NCI-H526 treated with DMSO at 0.1 percent for 48 hours (cell line): Measurements from ENCODE around the gene DLL1.
A peak's percentile ranks its signal among the peaks of the same experiment; 100 is the strongest.
"Not testable (repeated sequence)": the region's sequence is repeated elsewhere in the genome, so short reads cannot be mapped to it uniquely, and the experiment has no call there.

Experiments used
- DNase-seq: peaks from one replicate; lab custom pipeline; 2025; lab: John Stamatoyannopoulos, UW

Gene DLL1, protein sequence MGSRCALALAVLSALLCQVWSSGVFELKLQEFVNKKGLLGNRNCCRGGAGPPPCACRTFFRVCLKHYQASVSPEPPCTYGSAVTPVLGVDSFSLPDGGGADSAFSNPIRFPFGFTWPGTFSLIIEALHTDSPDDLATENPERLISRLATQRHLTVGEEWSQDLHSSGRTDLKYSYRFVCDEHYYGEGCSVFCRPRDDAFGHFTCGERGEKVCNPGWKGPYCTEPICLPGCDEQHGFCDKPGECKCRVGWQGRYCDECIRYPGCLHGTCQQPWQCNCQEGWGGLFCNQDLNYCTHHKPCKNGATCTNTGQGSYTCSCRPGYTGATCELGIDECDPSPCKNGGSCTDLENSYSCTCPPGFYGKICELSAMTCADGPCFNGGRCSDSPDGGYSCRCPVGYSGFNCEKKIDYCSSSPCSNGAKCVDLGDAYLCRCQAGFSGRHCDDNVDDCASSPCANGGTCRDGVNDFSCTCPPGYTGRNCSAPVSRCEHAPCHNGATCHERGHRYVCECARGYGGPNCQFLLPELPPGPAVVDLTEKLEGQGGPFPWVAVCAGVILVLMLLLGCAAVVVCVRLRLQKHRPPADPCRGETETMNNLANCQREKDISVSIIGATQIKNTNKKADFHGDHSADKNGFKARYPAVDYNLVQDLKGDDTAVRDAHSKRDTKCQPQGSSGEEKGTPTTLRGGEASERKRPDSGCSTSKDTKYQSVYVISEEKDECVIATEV

DNA sequence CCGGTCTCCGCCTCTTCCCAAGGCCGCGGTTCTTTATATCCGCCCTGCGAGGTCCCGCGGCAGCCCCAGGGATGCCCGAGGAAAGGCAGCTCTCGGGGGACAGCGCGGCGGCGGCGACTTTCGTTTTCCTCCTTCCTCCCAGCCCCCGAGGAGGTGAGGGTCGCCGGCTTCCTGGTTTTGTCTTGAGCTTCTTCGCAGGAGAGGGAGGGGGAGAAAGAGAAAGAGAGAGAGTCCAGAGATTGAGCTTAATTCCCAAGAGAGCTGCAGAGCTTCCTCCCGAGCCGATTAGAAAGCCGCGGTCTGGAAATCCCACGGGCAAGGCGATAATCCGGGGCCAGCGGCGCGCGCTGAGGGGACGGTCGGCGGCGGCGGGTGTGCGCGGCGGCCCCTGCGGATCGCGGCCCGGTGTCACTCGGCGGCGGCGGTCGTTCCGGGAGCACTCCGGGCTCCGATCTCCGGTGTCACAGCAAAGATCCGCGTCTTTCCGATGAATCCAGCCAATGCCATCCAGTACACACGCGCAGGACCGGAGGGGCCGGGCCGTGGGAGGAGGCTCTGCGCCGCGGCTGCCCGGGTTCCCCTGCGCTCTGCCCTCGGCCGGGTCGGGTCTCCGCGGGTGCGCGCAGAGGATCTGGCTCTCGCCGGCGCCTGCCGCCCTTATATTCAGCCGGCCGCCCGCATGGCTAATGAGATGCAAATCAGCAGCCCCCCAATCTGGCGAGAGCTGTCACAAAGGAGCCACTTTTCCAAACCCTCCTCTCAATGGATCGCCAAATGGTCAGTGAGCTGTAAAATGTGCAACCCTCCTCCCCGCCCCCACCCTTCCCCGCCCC is at the start of gene DLL1:
Gene DLL1, minus strand, starts transcription at position 783 of the 833 bp plus-strand sequence. CDS start 939 bp downstream, outside the sequence.
- peak; percentile 69 for DNase-seq

DNA sequence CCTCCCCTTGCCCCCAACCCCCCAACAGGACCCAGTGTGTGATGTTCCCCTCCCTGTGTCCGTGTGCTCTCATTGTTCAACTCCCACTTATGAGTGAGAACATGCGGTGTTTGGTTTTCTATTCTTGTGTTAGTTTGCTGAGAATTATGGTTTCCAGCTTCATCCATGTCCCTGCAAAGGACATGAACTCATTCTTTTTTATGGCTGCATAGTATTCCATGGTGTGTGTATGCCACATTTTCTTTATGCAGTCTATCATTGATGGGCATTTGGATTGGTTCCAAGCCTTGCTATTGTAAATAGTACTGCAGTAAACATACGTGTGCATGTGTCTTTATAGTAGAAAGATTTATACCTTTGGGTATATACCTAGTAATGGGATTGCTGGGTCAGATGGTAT is 44.3 kb upstream of the DLL1 start:
- DNase-seq, result not testable (repeated sequence)

DNA sequence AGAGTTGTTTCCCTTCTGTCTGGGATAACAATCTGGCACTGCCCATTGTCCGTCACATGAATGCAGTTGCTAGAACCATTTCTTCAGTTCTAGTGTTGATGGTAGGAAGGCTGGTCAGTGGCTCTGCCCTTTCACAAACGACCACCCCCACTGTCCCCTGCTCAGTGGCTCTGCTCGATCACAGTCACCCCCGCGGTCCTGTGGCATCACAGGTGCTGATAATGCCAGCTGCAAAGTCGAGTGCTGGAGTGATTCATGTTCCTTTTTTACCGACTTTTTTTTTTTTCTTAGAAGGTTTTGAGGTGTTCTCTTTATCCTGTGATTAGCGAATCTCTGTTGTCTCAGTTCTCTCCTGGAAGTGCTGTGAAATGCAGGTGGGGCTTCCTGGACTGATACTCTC is 38.4 kb upstream of the DLL1 start:
- DNase-seq, result no peak

DNA sequence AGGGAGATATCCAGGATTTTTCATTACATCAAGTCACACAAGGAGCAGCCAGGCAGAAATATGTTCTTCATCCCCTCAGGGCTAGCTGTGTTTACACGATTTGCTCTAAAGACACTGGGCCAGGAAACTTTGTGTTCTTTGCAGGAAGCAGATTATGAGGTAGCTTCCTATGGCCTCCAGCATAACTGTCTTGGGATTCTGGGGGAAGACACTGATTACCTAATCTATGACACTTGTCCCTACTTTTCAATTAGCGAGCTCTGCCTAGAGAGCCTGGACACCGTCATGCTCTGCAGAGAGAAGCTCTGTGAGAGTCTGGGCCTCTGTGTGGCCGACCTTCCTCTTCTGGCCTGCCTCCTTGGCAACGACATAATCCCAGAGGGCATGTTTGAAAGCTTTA is 26.8 kb upstream of the DLL1 start:
- no peak for DNase-seq

DNA sequence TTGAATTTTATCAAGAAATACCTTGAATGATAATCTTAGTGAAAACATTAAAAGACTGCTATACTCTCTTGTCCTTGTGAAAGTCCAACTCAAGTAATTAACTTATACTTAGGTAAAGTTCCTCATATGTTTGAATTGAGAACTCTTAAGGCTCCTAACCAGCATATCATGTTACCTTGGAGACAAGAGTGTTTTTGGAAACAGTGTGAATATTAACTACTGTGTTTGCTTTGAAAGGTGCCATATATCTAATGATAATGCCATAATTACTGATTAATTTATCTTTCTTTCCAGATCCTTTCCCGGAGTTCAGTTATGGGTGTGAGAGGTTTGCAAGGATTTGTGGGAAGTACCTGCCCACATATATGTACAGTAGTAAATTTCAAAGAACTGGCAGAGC is 26.2 kb upstream of the DLL1 start:
- no peak for DNase-seq

DNA sequence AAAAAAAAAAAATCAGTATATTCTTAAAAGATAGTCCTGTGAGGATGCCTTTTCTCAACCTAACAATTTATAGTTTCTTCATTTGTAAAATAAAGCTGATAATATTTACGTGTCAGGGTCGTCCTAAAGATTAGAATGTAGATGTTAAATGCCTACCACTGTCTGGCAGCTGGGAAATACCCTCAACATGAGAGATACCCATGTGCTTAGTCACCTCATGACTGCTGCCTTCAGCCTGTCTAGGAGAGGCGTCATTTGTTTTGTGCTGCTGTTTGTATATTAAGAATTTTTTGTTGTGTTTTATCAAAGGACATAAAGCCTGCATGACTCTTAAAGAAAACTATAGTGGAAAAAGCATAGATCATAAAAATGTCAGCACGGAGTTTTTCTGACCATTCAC is 25.2 kb upstream of the DLL1 start:
- DNase-seq, result no peak

DNA sequence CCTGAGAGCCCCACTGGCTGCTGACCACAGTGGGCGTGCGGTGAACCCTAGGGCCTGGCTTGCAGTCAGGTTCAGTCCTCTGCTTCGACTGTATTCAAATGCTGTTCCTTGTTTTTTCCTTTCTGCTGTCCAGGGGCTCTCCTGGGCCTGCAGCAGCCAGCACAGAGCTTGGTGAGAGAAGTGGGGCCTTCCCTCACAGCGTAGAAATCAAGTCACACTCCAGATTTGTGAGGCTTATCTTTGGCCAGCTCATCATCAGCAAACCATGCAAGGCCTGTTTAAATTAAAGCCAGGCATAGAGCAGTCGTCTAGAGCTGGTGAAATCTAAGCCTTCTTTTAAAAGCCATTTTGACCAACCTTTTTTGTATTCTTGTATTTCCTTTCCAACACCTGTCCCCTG is 24.1 kb upstream of the DLL1 start:
- DNase-seq, result no peak

DNA sequence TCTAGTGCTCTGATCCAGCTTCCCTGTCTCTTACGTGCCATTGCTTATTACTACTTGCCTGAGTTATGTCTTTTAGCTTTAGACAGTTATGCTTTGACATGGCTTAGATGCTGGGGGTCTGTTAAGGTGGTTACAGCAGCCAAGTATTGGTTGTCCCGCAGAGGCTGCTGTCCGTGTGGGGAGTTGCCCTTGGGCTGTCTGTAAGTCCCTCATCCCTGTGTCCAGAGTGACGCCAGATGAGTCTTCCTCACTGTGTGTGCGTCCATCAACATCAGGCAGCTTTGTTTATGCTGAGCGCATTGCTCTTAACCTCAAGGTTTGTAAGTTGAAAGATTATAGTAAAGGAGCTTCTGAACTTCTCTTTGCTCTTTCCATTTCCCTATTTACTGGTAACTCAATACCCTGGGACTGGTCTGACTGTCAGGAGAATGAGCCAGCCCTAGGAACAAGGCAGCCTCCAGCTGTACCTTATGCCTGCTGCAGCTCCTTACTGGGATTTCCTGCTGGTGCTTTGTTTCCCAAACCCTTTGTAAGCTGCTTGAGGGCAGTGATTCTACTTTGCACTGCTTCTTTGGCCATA is 22.9 kb upstream of the DLL1 start:
- DNase-seq, result peak; percentile 11

DNA sequence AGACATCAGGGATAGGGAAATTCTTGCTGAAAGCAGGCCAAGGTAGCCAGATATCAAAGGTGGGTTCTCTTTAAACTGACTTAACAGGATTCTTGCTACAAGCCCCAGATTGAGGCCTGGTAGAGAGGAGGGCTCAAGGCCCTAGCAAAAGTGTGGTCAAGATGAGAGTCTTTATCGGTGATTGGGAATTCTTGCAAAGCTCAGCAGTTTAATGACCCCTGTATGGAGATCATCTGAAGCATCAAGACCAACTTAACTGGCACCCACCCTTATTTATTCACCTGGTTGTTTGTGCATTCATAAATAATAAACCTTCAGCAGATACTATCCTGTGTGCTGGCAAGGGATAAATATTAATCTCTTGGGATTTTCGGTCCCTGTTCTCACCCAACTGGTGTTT is 22.0 kb upstream of the DLL1 start:
- DNase-seq, result no peak

DNA sequence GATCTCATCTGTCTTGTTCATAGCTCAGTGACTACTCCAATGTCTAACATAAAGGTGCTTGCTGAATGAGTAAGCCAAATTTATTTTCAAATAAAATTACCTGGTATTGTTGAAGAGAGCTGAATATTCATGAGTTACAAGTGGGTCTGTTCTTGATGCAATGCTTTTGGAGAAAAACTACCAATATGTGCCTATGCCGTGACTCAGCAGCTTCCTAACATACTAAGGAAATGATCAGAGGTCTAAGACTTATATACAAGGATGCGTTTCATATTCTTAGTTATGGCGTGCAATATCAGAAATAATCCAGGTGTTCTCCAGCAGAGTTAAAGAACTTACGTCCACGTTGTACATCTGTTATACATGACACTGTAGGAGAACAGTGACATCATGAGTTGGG is 20.8 kb upstream of the DLL1 start:
- DNase-seq, result no peak

DNA sequence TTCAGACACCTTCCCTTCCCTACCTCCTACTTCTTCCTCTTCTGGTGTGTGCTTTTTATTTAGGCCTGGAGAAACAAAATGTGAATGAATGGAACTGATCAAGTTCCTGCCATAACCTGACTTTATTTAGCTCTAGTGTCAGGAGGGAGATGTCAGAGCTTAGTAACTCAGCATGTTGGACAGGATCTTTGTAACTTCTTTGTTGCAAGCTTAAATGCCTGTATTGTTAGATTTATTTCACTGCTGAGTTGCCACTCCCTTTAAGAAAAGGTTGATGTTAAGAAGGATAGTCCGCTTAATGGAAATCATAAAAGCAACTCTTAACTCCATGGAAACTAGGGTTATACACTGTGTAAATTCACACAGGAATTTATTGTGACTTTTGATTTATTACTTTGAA is 17.9 kb upstream of the DLL1 start:
- no peak for DNase-seq

DNA sequence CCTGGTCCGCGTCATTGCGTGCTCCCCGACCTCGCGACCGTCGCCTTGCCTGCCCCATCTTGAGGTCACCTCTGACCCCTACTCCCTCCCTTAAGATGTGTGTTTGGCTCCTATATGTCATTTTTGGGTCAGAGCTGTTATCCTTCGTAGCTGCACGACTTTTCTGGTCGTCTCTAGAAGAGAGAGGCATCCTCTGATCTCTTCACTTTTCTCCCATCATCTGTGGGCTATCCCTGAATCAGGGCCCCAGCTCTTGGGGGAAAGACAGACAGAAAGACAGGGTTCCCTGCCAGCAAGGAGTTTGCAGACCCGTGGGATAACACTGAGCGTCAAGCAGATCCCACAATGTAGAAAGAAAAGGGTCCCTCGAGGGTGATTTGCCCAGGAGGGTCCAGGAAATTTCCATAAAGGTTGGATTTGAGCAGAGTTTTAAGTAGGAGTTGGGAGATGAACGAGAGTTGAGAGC is 16.2 kb upstream of the DLL1 start:
- DNase-seq, result no peak

DNA sequence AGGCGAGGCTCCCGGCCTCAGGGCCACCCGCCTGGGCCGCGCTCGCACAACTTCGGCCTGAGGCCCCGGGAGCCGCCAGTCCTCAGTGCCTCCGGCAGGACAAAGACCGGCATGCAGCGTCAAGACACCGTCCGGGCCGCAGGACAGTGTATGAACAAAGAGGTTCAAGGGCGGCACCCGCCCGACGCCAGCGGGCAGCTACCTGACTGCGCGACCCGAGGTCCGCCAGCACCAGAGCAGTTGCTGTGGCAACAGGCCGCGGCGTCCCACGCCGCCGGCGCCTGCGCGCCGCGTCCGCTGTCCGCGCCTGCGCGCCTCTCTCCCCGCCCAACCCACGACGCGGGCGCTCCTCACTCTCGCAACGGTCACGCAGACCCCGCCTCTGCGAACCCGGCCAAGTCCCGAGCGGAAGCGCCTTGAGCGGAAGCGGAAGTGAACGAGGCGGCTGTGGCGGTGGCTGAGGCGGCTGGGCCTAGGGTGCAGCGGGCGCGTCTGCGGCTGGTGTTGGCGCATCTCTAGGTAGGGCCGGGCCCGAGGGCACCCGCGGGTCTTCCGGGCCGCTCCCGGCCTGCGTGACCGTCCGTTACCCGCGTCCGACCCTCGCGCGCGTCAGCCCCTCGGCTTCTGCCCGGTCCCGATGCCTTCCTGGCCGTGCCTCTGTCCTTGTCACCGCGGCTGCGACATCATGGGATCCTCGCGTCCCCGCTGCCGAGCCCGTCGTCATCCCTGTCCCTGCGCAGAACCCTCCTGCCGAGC is 15.6 kb upstream of the DLL1 start, which contains the start of gene FAM120B:
Gene FAM120B, plus strand, starts transcription at position 435 of the 756 bp plus-strand sequence. CDS start 10,633 bp downstream, outside the sequence.
- peak; percentile 89 for DNase-seq

DNA sequence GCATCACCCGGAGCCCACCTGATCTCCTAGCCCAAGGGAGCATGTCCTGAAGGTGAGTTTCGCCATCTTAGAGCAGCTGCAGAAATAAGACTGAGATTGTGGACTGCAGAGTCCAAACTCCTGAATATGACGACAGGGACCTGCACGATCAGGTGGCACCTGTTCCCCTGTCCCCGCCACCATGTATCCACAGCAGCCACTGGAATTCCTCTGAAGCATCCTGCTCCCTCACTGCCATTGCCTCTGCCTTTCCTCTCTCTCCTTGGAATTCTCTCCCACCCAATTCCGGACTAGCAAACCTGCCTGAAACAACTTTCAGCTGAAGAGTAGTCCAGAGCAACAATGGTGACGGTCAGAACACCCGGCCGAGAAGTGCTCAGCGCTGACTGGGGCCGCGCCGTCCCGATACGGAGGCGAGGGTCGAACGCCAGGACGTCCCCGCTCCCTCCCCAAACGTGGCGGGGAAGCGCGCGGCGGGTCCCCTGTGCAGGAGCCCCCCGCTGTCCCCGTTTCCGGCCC is 15.0 kb upstream of the DLL1 start:
- DNase-seq, result no peak

DNA sequence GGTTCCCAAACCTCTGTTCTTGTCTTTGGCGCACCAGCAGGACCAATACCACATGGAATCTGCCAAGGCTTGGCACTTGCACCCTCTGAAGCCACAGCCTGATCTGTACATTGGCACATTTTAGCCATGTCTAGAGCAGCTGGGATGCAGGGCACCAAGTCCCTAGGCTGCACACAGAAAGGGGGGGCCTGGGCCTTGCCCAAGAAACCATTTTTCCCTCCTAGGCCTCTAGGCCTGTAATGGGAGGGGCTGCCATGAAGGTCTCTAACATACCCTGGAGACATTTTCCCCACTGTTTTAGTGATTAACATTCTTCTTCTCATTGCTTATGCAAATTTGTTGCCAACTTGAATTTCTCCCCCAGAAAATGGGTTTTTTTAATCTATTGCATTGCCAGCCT is 10.3 kb upstream of the DLL1 start:
- DNase-seq, result no peak

DNA sequence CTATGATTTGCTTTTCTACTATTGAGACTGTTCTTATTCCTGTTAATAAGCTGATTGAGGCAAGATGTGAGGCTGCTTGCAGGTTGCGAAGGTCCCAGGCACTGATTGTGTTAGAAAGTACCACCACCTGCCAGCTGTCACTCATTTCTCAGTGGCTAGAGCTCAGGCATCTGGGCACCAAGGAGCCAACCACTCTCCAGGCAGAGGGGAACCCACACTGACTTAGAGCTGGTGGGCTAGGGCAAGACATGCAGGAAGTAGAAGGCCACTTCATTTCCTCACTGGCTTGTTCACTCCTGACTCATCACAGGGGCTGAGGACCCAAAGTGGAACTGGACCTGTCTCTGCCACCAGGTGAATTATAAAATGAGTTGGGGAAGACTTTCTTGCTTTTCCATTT is 7.8 kb upstream of the DLL1 start:
- no peak for DNase-seq

DNA sequence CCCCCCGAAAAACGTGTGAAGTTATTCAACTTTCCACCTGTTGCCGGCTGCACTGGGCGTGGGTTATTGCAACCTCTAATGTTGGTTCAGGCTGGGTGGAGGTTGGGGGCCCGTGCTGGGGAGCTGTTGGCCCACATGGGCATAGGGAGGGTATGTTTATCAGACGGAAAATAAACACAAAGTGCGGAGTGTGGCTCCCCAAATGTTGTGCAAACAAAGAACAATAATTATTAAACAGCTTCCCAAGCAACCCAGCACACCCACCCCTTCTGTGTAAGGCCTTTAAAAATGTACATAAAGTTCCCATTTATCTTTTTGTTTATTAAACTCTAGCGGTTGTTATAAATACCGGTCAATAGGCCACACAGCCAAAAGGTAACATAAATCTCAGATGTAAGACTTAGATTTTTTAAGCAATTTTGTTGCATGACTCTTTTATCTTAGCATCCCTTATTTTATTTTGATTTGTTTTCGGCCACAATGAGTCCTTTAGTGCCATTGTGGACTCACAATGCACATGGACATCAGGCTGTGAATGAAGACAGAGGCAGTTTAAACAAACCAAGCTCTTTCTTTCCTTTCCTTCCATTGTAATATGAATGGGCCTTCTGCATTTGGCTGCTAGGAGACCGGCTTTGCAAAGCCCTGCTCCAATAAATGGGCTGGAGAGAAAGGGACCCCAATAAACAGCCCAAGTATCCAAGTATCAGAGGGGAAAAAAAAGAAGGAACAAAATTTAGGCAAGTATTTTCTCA is 6.9 kb upstream of the DLL1 start:
- no peak for DNase-seq

DNA sequence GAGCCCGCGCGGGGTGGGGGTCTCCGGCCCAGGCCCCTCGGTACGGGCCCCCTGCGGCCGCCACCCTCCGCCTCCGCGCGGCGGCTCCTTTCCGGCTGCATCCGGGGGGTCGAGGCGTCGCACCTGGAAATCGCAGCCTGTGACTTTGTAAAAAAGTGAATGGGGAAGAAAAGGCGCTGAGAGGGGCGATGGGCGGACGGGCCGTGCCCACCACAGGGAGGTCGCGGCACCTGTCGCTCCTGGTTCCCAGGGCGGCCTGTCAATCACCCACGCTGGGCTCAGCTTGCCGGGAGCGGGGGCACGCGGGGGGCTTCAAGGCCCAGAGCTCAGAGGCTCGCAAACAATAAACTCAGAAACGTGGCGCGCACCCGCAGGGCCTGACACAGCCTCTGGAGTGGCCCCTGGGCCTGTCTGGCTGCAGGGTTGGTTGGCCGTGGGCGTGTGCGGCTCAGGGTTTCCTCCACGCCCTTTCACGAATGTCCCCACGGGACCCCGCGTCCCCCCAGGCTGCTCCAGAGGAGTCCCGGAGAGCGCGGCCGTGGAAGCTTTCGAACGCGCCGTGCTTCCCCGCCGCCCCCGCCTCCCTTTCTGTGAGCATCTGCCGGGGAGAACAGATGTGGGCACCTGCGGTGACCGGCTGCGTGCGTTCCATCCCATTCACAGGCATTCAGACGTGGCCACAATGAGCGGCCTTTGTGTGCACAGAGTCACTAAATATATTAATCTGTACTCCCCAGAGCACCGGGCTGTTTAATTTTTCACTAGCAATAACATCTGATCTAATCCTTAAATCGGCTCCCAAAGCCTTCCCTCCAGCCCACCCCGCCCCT is 6.1 kb upstream of the DLL1 start:
- no peak for DNase-seq

DNA sequence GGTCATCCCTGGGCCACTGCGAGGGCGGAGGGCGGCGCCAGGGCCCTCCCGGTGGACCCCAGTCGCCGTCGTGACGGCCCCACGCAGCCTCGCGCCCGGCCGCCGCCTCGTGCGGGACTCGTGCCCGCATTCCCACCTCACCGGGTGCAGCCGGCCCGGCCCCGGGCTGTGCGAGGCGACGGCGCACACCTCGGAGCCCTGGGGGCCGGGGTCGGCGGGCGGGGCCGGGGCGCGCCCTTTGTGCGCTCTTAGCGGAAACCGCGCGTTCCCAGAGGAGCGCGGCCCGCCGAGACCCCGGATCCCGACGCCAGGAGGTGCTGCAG is 5.5 kb upstream of the DLL1 start:
- no peak for DNase-seq
